ENCODE measurements around the gene NBEA.
"Not testable (repeated sequence)": the region's sequence is repeated elsewhere in the genome, so short reads cannot be mapped to it uniquely, and the experiment has no call there.

NBEA gene

GRCh38 chr13:35055705-35056104 lies 113.6 kb downstream of the NBEA start:
- no peak overlapping the region for H3K4me3 ChIP-seq (replicated peaks in 1 of 2; ENCODE audit: low read depth in 2 of 2, low read length in 2 of 2)
- no peak for TF ChIP-seq CTCF (IDR thresholded peaks at IDR 0.05; ENCODE audit: low read depth, low read length)
- DNase-seq (ENCODE audit: low read depth in 2 of 2), result no peak

- TF ChIP-seq CTCF (IDR thresholded peaks at IDR 0.05; ENCODE audit: low read depth, low read length), result no peak
- DNase-seq (ENCODE audit: low read depth in 2 of 2), result no peak
- H3K4me3 ChIP-seq (replicated peaks in 1 of 2; ENCODE audit: low read depth in 2 of 2, low read length in 2 of 2), result no peak overlapping the region
These were observed 115.8 kb downstream of the NBEA start for GRCh38 chr13:35057858-35058257.

GRCh38 chr13:35058585-35058984 lies 116.5 kb downstream of the NBEA start:
- not testable (repeated sequence) for H3K4me3 ChIP-seq (replicated peaks in 1 of 2; ENCODE audit: low read depth in 2 of 2, low read length in 2 of 2); DNase-seq (ENCODE audit: low read depth in 2 of 2)

GRCh38 chr13:35086667-35087066 lies 144.6 kb downstream of the NBEA start:
- no peak overlapping the region for H3K4me3 ChIP-seq (replicated peaks in 1 of 2; ENCODE audit: low read depth in 2 of 2, low read length in 2 of 2)
- DNase-seq (ENCODE audit: low read depth in 2 of 2), result no peak
- TF ChIP-seq CTCF (IDR thresholded peaks at IDR 0.05; ENCODE audit: low read depth, low read length), result no peak

- TF ChIP-seq CTCF (IDR thresholded peaks at IDR 0.05; ENCODE audit: low read depth, low read length), result no peak
- DNase-seq (ENCODE audit: low read depth in 2 of 2), result no peak
- no peak overlapping the region for H3K4me3 ChIP-seq (replicated peaks in 1 of 2; ENCODE audit: low read depth in 2 of 2, low read length in 2 of 2)
These were observed 150.2 kb downstream of the NBEA start for GRCh38 chr13:35092251-35092650.

- DNase-seq (ENCODE audit: low read depth in 2 of 2), result no peak
- no peak for TF ChIP-seq CTCF (IDR thresholded peaks at IDR 0.05; ENCODE audit: low read depth, low read length)
- no peak overlapping the region for H3K4me3 ChIP-seq (replicated peaks in 1 of 2; ENCODE audit: low read depth in 2 of 2, low read length in 2 of 2)
These were observed 150.7 kb downstream of the NBEA start for GRCh38 chr13:35092751-35093150.

- no peak for DNase-seq (ENCODE audit: low read depth in 2 of 2)
- TF ChIP-seq CTCF (IDR thresholded peaks at IDR 0.05; ENCODE audit: low read depth, low read length), result no peak
- H3K4me3 ChIP-seq (replicated peaks in 1 of 2; ENCODE audit: low read depth in 2 of 2, low read length in 2 of 2), result no peak overlapping the region
These were observed 151.3 kb downstream of the NBEA start for GRCh38 chr13:35093356-35093755.

- not testable (repeated sequence) for DNase-seq (ENCODE audit: low read depth in 2 of 2); H3K4me3 ChIP-seq (replicated peaks in 1 of 2; ENCODE audit: low read depth in 2 of 2, low read length in 2 of 2)
These were observed 164.7 kb downstream of the NBEA start for GRCh38 chr13:35106771-35107170.

Measured in cardiac fibroblast (primary cell).